Measurements from ENCODE around the gene DNAJC30. TPM values are rescaled to one million over a fixed set of nuclear protein-coding genes. Genes with fewer than 3 reads are reported as not detected.

The DNAJC30 gene
- total RNA-seq, 4 donors from 2014 or later, result 3.4 to 6.1 (median 4.1) TPM

- DNase-seq (ENCODE audit: low spot score in 2 of 2), result no peak
- TF ChIP-seq CTCF (IDR thresholded peaks at IDR 0.05), result no peak
- no peak for TF ChIP-seq POLR2A (IDR thresholded peaks at IDR 0.05)
- intact Hi-C loops (cut with DNase I; ENCODE audit: low total_unique reads), result no loop called here
- 87% methylated on average over 17 to 18 of the region's 18 CpGs for WGBS, 2 donors
- no peak overlapping the region for H3K4me3 ChIP-seq (ENCODE audit: low read depth, poor library complexity, severe bottlenecking)
These were observed 19.4 kb upstream of the DNAJC30 start for GRCh38 chr7:73702665-73703064.

GRCh38 chr7:73702226-73702625 is 19.0 kb upstream of the DNAJC30 start:
- 80 to 86% methylated on average over 8 of the region's 8 CpGs for WGBS, 2 donors
- DNase-seq (ENCODE audit: low spot score in 2 of 2), result no peak
- H3K4me3 ChIP-seq (ENCODE audit: low read depth, poor library complexity, severe bottlenecking), result no peak overlapping the region
- TF ChIP-seq POLR2A (IDR thresholded peaks at IDR 0.05) (no peak), CTCF (IDR thresholded peaks at IDR 0.05) (no peak)
- intact Hi-C loops (cut with DNase I; ENCODE audit: low total_unique reads), result no loop called here

- intact Hi-C loops (cut with DNase I; ENCODE audit: low total_unique reads), result no loop called here
- WGBS, 2 donors, result 76 to 83% methylated on average over 13 of the region's 13 CpGs
- TF ChIP-seq POLR2A (IDR thresholded peaks at IDR 0.05), result no peak
- no peak for TF ChIP-seq CTCF (IDR thresholded peaks at IDR 0.05)
- no peak for DNase-seq (ENCODE audit: low spot score in 2 of 2)
- no peak overlapping the region for H3K4me3 ChIP-seq (ENCODE audit: low read depth, poor library complexity, severe bottlenecking)
These were observed 18.2 kb upstream of the DNAJC30 start for GRCh38 chr7:73701357-73701995.

GRCh38 chr7:73700581-73701134 is 17.4 kb upstream of the DNAJC30 start:
- TF ChIP-seq CTCF (IDR thresholded peaks at IDR 0.05) (no peak), POLR2A (IDR thresholded peaks at IDR 0.05) (no peak)
- no peak overlapping the region for H3K4me3 ChIP-seq (ENCODE audit: low read depth, poor library complexity, severe bottlenecking)
- 86% methylated on average over 15 of the region's 15 CpGs for WGBS, 2 donors
- DNase-seq (ENCODE audit: low spot score in 2 of 2), result no peak
- intact Hi-C loops (cut with DNase I; ENCODE audit: low total_unique reads), result no loop called here

- no peak overlapping the region for H3K4me3 ChIP-seq (ENCODE audit: low read depth, poor library complexity, severe bottlenecking)
- no peak for TF ChIP-seq POLR2A (IDR thresholded peaks at IDR 0.05)
- no peak for TF ChIP-seq CTCF (IDR thresholded peaks at IDR 0.05)
- WGBS, 2 donors, result 81 to 90% methylated on average over 14 of the region's 14 CpGs
- intact Hi-C loops (cut with DNase I; ENCODE audit: low total_unique reads), result no loop called here
- DNase-seq (ENCODE audit: low spot score in 2 of 2), result no peak
These were observed 16.8 kb upstream of the DNAJC30 start for GRCh38 chr7:73700069-73700423.
